ENCODE results near the gene ZNF367. TPM values are rescaled to one million over a fixed set of nuclear protein-coding genes. Genes with fewer than 3 reads are reported as not detected.
A peak's percentile ranks its signal among the peaks of the same experiment; 100 is the strongest.

Gene ZNF367
- total RNA-seq, 1 experiment from 2014 or later, result 10.1 TPM

DNA sequence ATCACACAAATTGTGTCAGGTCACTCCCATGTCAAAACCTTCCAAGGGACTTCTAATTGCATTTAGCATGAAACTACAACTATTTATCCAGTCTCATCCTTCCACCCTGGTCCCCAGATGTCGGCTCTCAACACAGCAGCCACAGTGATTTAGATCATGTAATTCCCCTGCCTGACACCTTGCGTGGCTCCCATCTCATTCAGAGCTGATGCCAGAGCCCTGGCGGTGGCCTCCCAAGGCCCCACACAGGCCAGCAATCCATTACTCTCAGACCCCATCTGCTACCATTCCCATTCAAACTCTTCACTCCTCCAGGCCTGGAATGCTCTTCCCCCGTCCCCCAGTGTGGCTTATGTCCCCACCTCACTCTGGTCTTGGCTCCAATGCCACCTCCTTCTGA lies 37.0 kb downstream of the ZNF367 start:
- Mint-ChIP-seq H3K27me3 (ENCODE audit: low read depth) (no peaks in the 10 kb centered on the region), H3K36me3 (ENCODE audit: insufficient read depth in 1 of 3, low read depth in 3 of 3) (peaks cover 0 to 6% (median 4%) of the 10 kb centered on the region in 3 experiments; a peak in 2 of 7 replicates), H3K4me3 (no peak overlapping the region), H3K27ac (peak overlapping the region in 1 of 3 experiments; percentile 30; a peak in 2 of 7 replicates), H3K9me3 (no peaks in the 10 kb centered on the region), H3K4me1 (peaks cover 18 to 34% of the 10 kb centered on the region in 2 experiments)
- no peak overlapping the region for H3T11ph ChIP-seq (ENCODE audit: low read length)
- no peak overlapping the region for H3K27ac ChIP-seq (ENCODE audit: insufficient read length, low read depth, low read length)
- H4K91ac ChIP-seq (ENCODE audit: insufficient read length, low read depth, low read length), result no peak overlapping the region
- H3K9me3 ChIP-seq (ENCODE audit: control insufficient read depth, low read depth, low read length), result no peaks in the 10 kb centered on the region
- no peak for DNase-seq
- WGBS (ENCODE audit: extremely low coverage, insufficient read length, low lambda C conversion rate), result no CpG with 5 or more reads among the region's 4 CpGs
- no peaks in the 10 kb centered on the region for H3K79me1 ChIP-seq (ENCODE audit: insufficient read depth, low read depth, low read length, poor library complexity, severe bottlenecking)
- no peak overlapping the region for H2BK20ac ChIP-seq (ENCODE audit: low read depth, low read length, poor library complexity, severe bottlenecking)
- H3K23me2 ChIP-seq (ENCODE audit: insufficient read length, low read depth, low read length, poor library complexity, severe bottlenecking), result peaks cover 7% of the 10 kb centered on the region
- no peak overlapping the region for H3K4me2 ChIP-seq (ENCODE audit: insufficient read depth, insufficient read length, low read length)
- H3K4ac ChIP-seq (ENCODE audit: low read depth, low read length), result no peak overlapping the region
- no peak overlapping the region for H2BK120ac ChIP-seq (ENCODE audit: low read depth, low read length, poor library complexity, severe bottlenecking)
- no peak overlapping the region for H2BK5ac ChIP-seq (ENCODE audit: insufficient read length, low read length)
- no peaks in the 10 kb centered on the region for H3K27me3 ChIP-seq (ENCODE audit: insufficient read depth, low read length)
- no peak overlapping the region for H2AK5ac ChIP-seq (ENCODE audit: insufficient read length, low read length)
- no peak overlapping the region for H3K56ac ChIP-seq (ENCODE audit: insufficient read length, low read depth, low read length)
- H3K9ac ChIP-seq (ENCODE audit: extremely low read depth, insufficient read length, low read length), result no peak overlapping the region
- H2AFZ ChIP-seq (ENCODE audit: low read length), result no peak overlapping the region
- no peak overlapping the region for H2BK15ac ChIP-seq (ENCODE audit: low read depth, low read length)
- no peak overlapping the region for H3K14ac ChIP-seq (ENCODE audit: insufficient read depth, low read length)
- no peaks in the 10 kb centered on the region for H4K20me1 ChIP-seq (ENCODE audit: control insufficient read depth, insufficient read depth, insufficient read length)
- no peak overlapping the region for H4K8ac ChIP-seq (replicated peaks; ENCODE audit: insufficient read length, low read depth, low read length)
- H2BK12ac ChIP-seq (ENCODE audit: insufficient read length, low read depth, low read length), result no peak overlapping the region
- no peaks in the 10 kb centered on the region for H3K79me2 ChIP-seq (ENCODE audit: insufficient read depth, low read length)
- H3K23ac ChIP-seq (ENCODE audit: insufficient read length, low read depth, low read length), result no peak overlapping the region
- no peaks in the 10 kb centered on the region; the same call in 1 of the 2 replicates for H3K4me1 ChIP-seq (ENCODE audit: insufficient read depth, low read length)
- no peak overlapping the region for H4K5ac ChIP-seq (ENCODE audit: insufficient read length, low read depth, low read length)
- no peak overlapping the region for H3K18ac ChIP-seq (ENCODE audit: insufficient read length, low read depth, low read length)
- TF ChIP-seq, protein P1, sequence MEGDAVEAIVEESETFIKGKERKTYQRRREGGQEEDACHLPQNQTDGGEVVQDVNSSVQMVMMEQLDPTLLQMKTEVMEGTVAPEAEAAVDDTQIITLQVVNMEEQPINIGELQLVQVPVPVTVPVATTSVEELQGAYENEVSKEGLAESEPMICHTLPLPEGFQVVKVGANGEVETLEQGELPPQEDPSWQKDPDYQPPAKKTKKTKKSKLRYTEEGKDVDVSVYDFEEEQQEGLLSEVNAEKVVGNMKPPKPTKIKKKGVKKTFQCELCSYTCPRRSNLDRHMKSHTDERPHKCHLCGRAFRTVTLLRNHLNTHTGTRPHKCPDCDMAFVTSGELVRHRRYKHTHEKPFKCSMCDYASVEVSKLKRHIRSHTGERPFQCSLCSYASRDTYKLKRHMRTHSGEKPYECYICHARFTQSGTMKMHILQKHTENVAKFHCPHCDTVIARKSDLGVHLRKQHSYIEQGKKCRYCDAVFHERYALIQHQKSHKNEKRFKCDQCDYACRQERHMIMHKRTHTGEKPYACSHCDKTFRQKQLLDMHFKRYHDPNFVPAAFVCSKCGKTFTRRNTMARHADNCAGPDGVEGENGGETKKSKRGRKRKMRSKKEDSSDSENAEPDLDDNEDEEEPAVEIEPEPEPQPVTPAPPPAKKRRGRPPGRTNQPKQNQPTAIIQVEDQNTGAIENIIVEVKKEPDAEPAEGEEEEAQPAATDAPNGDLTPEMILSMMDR (conservative IDR thresholded peaks at IDR 0.05), result no peak

All from H9 (cell line).